K562 (cell line): ENCODE measurements around the gene EFEMP2. TPM values are rescaled to one million over a fixed set of nuclear protein-coding genes. Genes with fewer than 3 reads are reported as not detected.
A peak's percentile ranks its signal among the peaks of the same experiment; 100 is the strongest.

Experiments used
- ATF7 ChIP-seq: fragments of 450-650 bp; IDR thresholded peaks from 2 replicates; pipeline ENCODE4 v1.7.1; 2014; ENCODE audit warnings: mild to moderate bottlenecking, moderate library complexity
- BRCA1 ChIP-seq, 2 experiments: fragments of 450-650 bp in 1 of 2; sonication (generic) in 1 of 2; formaldehyde crosslinking in 1 of 2; IDR thresholded peaks; 2 replicates each; pipeline versions ENCODE4 v1.5.0 to v1.6.1; 2017 to 2020; ENCODE audit warnings: mild to moderate bottlenecking in 1 of 2, missing genetic modification reagents in 1 of 2
- CC2D1A ChIP-seq: fragments of 450-650 bp; IDR thresholded peaks from 2 replicates; pipeline ENCODE4 v1.6.1; 2017; ENCODE audit warnings: mild to moderate bottlenecking
- E2F8 ChIP-seq: fragments of 450-650 bp; IDR thresholded peaks from 2 replicates; pipeline ENCODE4 v1.7.1; 2018; ENCODE audit warnings: mild to moderate bottlenecking, low read depth; ENCODE audit not compliant: partially characterized antibody
- ETV5 ChIP-seq: sonication (generic); formaldehyde crosslinking; IDR thresholded peaks from 2 replicates; pipeline ENCODE4 v1.4.0; 2020; ENCODE audit warnings: low read depth, mild to moderate bottlenecking, missing genetic modification reagents
- FOXA1 ChIP-seq: fragments of 450-650 bp; IDR thresholded peaks from 2 replicates; pipeline ENCODE4 v1.6.1; 2016; ENCODE audit warnings: mild to moderate bottlenecking, borderline replicate concordance
- LARP7 ChIP-seq: fragments of 450-650 bp; IDR thresholded peaks from 2 replicates; pipeline ENCODE4 v1.6.1; 2016
- MLLT1 ChIP-seq, 2 experiments: fragments of 450-650 bp; IDR thresholded peaks; 2 replicates each; pipeline ENCODE4 v1.6.1; 2016
- PYGO2 ChIP-seq: fragments of 450-650 bp; IDR thresholded peaks from 2 replicates; pipeline ENCODE4 v1.6.1; 2016; ENCODE audit warnings: mild to moderate bottlenecking, missing genetic modification characterization, moderate library complexity, missing compliant biosample characterization
- RBFOX2 ChIP-seq: fragments of 200-400 bp; formaldehyde crosslinking; IDR thresholded peaks from 2 replicates; pipeline ENCODE4 v1.6.1; 2017; ENCODE audit warnings: low read depth, mild to moderate bottlenecking, low read length, moderate library complexity
- RNF2 ChIP-seq: sonication (generic); IDR thresholded peaks from 2 replicates; pipeline ENCODE4 v1.6.1; 2016
- SRSF1 ChIP-seq: fragments of 200-400 bp; formaldehyde crosslinking; IDR thresholded peaks from 2 replicates; pipeline ENCODE4 v1.6.1; 2017; ENCODE audit warnings: mild to moderate bottlenecking, low read depth, low read length, moderate library complexity
- STAT6 ChIP-seq: sonication (generic); formaldehyde crosslinking; IDR thresholded peaks from 2 replicates; pipeline ENCODE4 v1.8.1; 2023; ENCODE audit warnings: mild to moderate bottlenecking, missing genetic modification reagents
- WHSC1 ChIP-seq: IDR thresholded peaks from one replicate; pipeline ENCODE4 v1.6.1; 2012; ENCODE audit warnings: low read length, control low read depth, inconsistent platforms
- ZBTB9 ChIP-seq: fragments of 450-650 bp; formaldehyde crosslinking; IDR thresholded peaks from 2 replicates; pipeline ENCODE4 v1.4.0; 2020; ENCODE audit warnings: mild to moderate bottlenecking, moderate library complexity
- polyA plus RNA-seq, 8 experiments: library from polyadenylated mRNA; depleted of rRNA in 4 of 8; stranded (reverse) in 5 of 8; unstranded in 3 of 8; fragments of >200 nt; fragmentation: Nextera tagmentation in 2 of 8; fragmentation: Illumina TruSeq in 1 of 8; extraction: Ambion mirVana in 2 of 8; extraction: Trizol in 1 of 8; gene quantifications; 2 replicates each; pipeline versions ENCODE4 v1.2.1 to v1.2.3, GENCODE V29; 2011 to 2014; ENCODE audit warnings: inconsistent platforms in 1 of 8, missing spikeins in 1 of 8
- total RNA-seq, 7 experiments: library from RNA; depleted of rRNA in 6 of 7; stranded (reverse); fragments of >200 nt in 6 of 7; fragmentation: Illumina TruSeq in 2 of 7; extraction: Trizol in 2 of 7; gene quantifications; 2 replicates each; pipeline versions ENCODE4 v1.2.1 to v1.2.3, GENCODE V29; 2011 to 2021; ENCODE audit warnings: low replicate concordance in 1 of 7

EFEMP2 gene
- total and polyA plus RNA-seq, 9 of the 15 experiments (the other 6 are each of a cell fraction or from before 2014, with no cell fraction given) = 0.07 to 2.9 (median 0.69) TPM; not detected in 1

- 0 out of 2 replicates have a peak, but pooled peaks have one; percentile 61 for TF ChIP-seq STAT6
- peak; percentile 70 for TF ChIP-seq ETV5 (CRISPR knock-in tag)
- TF ChIP-seq ZBTB9 (CRISPR knock-in tag) = peak; percentile 76; the same call in 1 of the 2 replicates
- TF ChIP-seq MLLT1 (IDR thresholded peaks at IDR 0.05) = peak; percentile 75 to 78
- TF ChIP-seq E2F8 = no peak
- no peak for TF ChIP-seq PYGO2 (tag)
- TF ChIP-seq LARP7 = 0 out of 2 replicates have a peak, but pooled peaks have one; percentile 63
- 0 out of 2 replicates have a peak, but pooled peaks have one; percentile 29 for TF ChIP-seq CC2D1A
- TF ChIP-seq SRSF1 = peak; percentile 47; the same call in 1 of the 2 replicates
- TF ChIP-seq RBFOX2 = peak; percentile 98
- peak; percentile 84 for TF ChIP-seq ATF7
- peak; percentile 91 for TF ChIP-seq RNF2
- TF ChIP-seq WHSC1 = no peak
- no peak for TF ChIP-seq BRCA1 (IDR thresholded peaks at IDR 0.05)
- peak; percentile 74; the same call in 1 of the 2 replicates for TF ChIP-seq BRCA1 (CRISPR knock-in tag; IDR thresholded peaks at IDR 0.05)
- TF ChIP-seq FOXA1 = no peak
Measured at GRCh38 chr11:65899356-65900124, 26.9 kb upstream of the EFEMP2 start (continued).
